D341Med (cell line): ENCODE data around the gene GK.
"Not testable (repeated sequence)": the region's sequence is repeated elsewhere in the genome, so short reads cannot be mapped to it uniquely, and the experiment has no call there.

Source experiments
- DNase-seq: peaks from one replicate; pipeline ENCODE4 v3.0.0; 2012; ENCODE audit warnings: low spot score

Gene GK

GRCh38 chrX:30712214-30712613 is 59.0 kb downstream of the GK start:
- DNase-seq = no peak

DNA sequence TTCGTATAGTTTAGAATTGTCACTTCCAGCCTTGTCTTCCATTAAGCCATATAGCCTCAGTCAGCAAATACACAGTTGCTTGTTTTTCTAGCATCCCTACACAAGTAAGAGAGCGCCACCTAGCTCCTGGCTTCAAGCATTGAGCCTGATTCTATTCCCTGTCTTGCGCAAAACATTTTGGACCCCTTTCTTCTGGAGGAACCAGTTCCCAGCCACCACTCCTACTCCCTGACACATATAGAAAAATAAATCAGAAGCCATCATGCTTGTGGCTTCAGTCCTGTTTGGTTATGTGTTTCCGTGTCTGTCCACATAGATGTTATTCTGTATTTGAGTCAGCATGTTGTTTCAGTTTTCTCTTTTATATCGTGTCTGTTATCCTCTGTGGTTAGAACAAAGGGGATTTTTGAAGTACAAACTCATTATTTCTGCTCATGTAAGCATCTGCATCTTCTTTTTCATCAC is 59.9 kb downstream of the GK start:
- peak; percentile 42 for DNase-seq

- peak; percentile 30 for DNase-seq
Observed at GRCh38 chrX:30714138-30714537, 60.9 kb downstream of the GK start.

DNA sequence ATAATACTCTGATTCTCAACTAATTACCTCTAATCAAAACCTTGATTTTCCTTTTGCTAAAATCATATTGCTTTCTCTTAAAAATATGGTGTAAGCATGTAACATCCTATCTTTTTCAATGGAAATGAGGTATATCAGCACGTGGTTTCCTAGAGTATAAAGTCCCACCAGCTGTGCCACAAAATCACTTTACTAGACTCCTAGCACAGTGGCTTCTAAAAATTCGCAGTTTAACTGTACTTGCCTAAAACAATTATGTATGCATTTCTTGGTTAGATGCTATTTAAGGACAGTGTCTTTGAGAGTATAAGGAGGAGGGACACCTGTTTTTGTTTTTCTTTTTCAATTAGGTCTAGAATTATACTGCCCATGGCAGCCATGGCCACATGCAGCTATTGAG is 62.8 kb downstream of the GK start:
- no peak for DNase-seq

DNA sequence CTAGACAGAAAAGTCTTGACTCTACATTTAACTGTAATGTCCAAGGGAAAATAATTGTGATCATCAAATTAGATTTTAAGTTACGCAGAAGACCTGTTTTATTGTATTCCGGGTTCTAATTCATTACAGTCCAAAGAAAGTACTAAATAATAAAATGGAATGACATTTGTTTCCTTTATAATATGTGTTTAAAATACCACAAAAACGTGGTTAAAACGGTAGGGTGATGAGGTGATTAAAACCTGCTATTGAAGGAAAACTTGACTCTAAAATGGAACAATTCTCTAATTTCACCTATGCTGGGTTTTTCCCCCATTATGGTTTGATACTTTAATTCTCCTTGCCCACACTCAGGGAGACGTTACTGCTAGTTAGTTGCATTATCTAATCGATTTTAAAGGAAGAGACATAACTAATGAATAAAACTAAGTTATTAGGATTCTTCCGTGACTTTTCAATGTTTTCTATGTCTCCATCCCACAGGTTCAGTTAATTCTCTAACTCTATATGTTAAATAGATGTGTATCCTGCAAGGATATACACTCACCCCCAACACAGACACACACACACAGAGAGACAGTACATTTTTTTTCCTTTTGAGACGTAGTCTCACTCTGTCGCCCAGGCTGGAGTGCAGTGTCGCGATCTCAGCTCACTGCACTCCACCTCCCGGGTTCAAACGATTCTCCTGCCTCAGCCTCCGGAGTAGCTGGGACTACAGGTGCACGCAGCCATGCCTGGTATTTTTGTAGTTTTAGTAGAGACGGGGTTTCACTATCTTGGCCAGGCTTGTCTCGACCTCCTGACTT is 80.8 kb downstream of the GK start:
- no peak for DNase-seq

DNA sequence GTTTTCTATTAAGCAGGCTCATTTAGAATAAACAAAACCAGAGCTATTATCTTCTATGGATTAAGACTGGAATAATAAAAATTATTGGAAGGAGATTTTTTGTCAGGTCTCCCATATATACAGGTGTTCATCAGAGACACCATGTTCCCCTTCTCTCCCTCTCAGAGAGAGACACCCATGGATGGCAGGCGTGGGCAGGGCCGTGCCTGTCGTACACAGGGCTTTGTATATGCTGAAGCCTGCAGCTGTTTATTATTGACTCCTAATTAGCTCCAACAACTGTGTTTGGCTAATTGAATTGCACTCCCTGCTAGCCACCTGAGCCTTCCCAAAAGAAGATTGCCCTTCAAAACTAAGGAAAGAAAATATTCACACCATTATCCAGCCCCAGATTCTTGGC is 81.6 kb downstream of the GK start:
- no peak for DNase-seq

- peak; percentile 44 for DNase-seq
Observed at GRCh38 chrX:30735839-30736238, 82.6 kb downstream of the GK start.

DNA sequence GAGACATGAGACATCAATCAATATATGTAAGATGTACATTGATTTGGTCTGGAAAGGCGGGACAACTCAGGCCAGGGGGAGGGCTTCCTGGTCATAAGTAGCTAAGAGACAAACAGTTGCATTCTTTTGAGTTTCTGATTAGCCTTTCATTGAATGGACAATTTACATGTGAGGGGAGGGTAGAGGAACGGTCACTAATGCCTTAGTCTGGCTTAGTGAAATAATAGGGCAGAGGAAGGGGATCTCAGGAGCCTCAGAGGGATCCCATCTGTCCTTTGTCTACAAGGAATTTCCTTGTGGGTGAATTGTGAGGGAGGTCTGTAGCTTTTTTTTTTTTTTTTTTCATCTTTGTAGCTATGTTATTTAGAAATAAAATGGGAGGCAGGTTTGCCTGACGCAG is 88.3 kb downstream of the GK start:
- DNase-seq = no peak

GRCh38 chrX:30748342-30748960 is 95.2 kb downstream of the GK start:
- no peak for DNase-seq

GRCh38 chrX:30751497-30751896 is 98.3 kb downstream of the GK start:
- DNase-seq = no peak

GRCh38 chrX:30762755-30763154 is 109.5 kb downstream of the GK start:
- DNase-seq = no peak

GRCh38 chrX:30773764-30774163 is 120.5 kb downstream of the GK start:
- not testable (repeated sequence) for DNase-seq

GRCh38 chrX:30777575-30777974 is 124.4 kb downstream of the GK start:
- DNase-seq = no peak

GRCh38 chrX:30779453-30780030 is 126.3 kb downstream of the GK start:
- DNase-seq = no peak
